ENCODE measurements around the gene MED28.

GRCh38 chr4:17616283-17616682 lies 1.8 kb downstream of the MED28 start:
- TF ChIP-seq POLR2A (IDR thresholded peaks at IDR 0.05; ENCODE audit: low read depth, low read length) (no peak), JUNB (IDR thresholded peaks at IDR 0.05) (no peak), BCLAF1 (IDR thresholded peaks at IDR 0.05) (no peak), CTCF (IDR thresholded peaks at IDR 0.05 in 2 of 3, conservative IDR thresholded peaks at IDR 0.05 in 1 of 3; ENCODE audit: control insufficient read depth in 2 of 3, extremely low read depth in 1 of 3, insufficient read depth in 1 of 3, low read depth in 3 of 3, low read length in 3 of 3) (no peak), HDAC6 (IDR thresholded peaks at IDR 0.05; ENCODE audit: unreplicated experiment) (no peak), SMC3 (IDR thresholded peaks at IDR 0.05; ENCODE audit: borderline replicate concordance, low read length) (no peak), SRF (IDR thresholded peaks at IDR 0.05; ENCODE audit: low read depth in 2 of 2, low read length in 2 of 2) (no peak), EZH2 (IDR thresholded peaks at IDR 0.05; ENCODE audit: borderline replicate concordance, control insufficient read depth, low read depth, low read length) (no peak), TAF1 (IDR thresholded peaks at IDR 0.05; ENCODE audit: borderline replicate concordance, low read depth, low read length) (no peak), TCF7 (IDR thresholded peaks at IDR 0.05; ENCODE audit: borderline replicate concordance) (no peak), CBX5 (IDR thresholded peaks at IDR 0.05; ENCODE audit: low read depth) (no peak)

All from GM12878 (cell line).